GF-D8 (cell line): Measurements from ENCODE around the gene ZNF827.

Experiments
- DNase-seq: peaks from one replicate; lab custom pipeline; 2025; lab: John Stamatoyannopoulos, UW

Gene ZNF827

GRCh38 chr4:145791988-145792387, 146.6 kb downstream of the ZNF827 start:
- no peak for DNase-seq

GRCh38 chr4:145788755-145789154, 149.9 kb downstream of the ZNF827 start:
- DNase-seq, result no peak

- no peak for DNase-seq
Observed at GRCh38 chr4:145786830-145787229, 151.8 kb downstream of the ZNF827 start.

GRCh38 chr4:145786261-145786660, 152.4 kb downstream of the ZNF827 start:
- no peak for DNase-seq

GRCh38 chr4:145785391-145786008, 153.1 kb downstream of the ZNF827 start:
- DNase-seq, result no peak

GRCh38 chr4:145784036-145784435, 154.6 kb downstream of the ZNF827 start:
- no peak for DNase-seq

GRCh38 chr4:145782756-145783155, 155.9 kb downstream of the ZNF827 start:
- DNase-seq, result no peak

- DNase-seq, result no peak
Observed at GRCh38 chr4:145781351-145781750, 157.3 kb downstream of the ZNF827 start.

GRCh38 chr4:145779319-145779801, 159.3 kb downstream of the ZNF827 start:
- DNase-seq, result no peak

GRCh38 chr4:145776208-145776607, 162.4 kb downstream of the ZNF827 start:
- no peak for DNase-seq

- no peak for DNase-seq
Observed at GRCh38 chr4:145775406-145775805, 163.2 kb downstream of the ZNF827 start.

GRCh38 chr4:145774473-145774872, 164.2 kb downstream of the ZNF827 start:
- no peak for DNase-seq

GRCh38 chr4:145773581-145774234, 164.9 kb downstream of the ZNF827 start:
- DNase-seq, result no peak

GRCh38 chr4:145772347-145772746, 166.3 kb downstream of the ZNF827 start:
- DNase-seq, result no peak

GRCh38 chr4:145770124-145770523, 168.5 kb downstream of the ZNF827 start:
- no peak for DNase-seq

- DNase-seq, result no peak
Observed at GRCh38 chr4:145769450-145770037, 169.1 kb downstream of the ZNF827 start.

- no peak for DNase-seq
Observed at GRCh38 chr4:145766273-145766672, 172.3 kb downstream of the ZNF827 start.

- no peak for DNase-seq
Observed at GRCh38 chr4:145763399-145763798, 175.2 kb downstream of the ZNF827 start.

GRCh38 chr4:145762719-145763118, 175.9 kb downstream of the ZNF827 start:
- no peak for DNase-seq

GRCh38 chr4:145760961-145761929, 177.4 kb downstream of the ZNF827 start:
- DNase-seq, result no peak

GRCh38 chr4:145760176-145760575, 178.4 kb downstream of the ZNF827 start:
- DNase-seq, result no peak

GRCh38 chr4:145757188-145757587, 181.4 kb downstream of the ZNF827 start:
- DNase-seq, result no peak
